SW 1271 (cell line): ENCODE data around the gene PIK3R5.
"Not testable (repeated sequence)": the region's sequence is repeated elsewhere in the genome, so short reads cannot be mapped to it uniquely, and the experiment has no call there.

Experiments used
- DNase-seq, 2 experiments: peaks; one replicate each; lab custom pipeline; 2025; lab: John Stamatoyannopoulos, UW

PIK3R5 gene

GRCh38 chr17:8856205-8856603 lies 109.3 kb downstream of the PIK3R5 start:
- not testable (repeated sequence) for DNase-seq

- DNase-seq = no peak
Observed at GRCh38 chr17:8855477-8856204, 109.9 kb downstream of the PIK3R5 start.

GRCh38 chr17:8851600-8851999 lies 113.9 kb downstream of the PIK3R5 start:
- no peak for DNase-seq

GRCh38 chr17:8849311-8850041 lies 116.0 kb downstream of the PIK3R5 start:
- no peak for DNase-seq

GRCh38 chr17:8847891-8848290 lies 117.6 kb downstream of the PIK3R5 start:
- no peak for DNase-seq

GRCh38 chr17:8846768-8847211 lies 118.7 kb downstream of the PIK3R5 start:
- DNase-seq = peak in 1 of 2 experiments; percentile 58

GRCh38 chr17:8844229-8845218 lies 121.0 kb downstream of the PIK3R5 start:
- DNase-seq = no peak

- DNase-seq = no peak
Observed at GRCh38 chr17:8843344-8843743, 122.2 kb downstream of the PIK3R5 start.

GRCh38 chr17:8841844-8842243 lies 123.7 kb downstream of the PIK3R5 start:
- no peak for DNase-seq

GRCh38 chr17:8839410-8839935 lies 126.0 kb downstream of the PIK3R5 start:
- no peak for DNase-seq

- DNase-seq = no peak
Observed at GRCh38 chr17:8838551-8839095, 126.9 kb downstream of the PIK3R5 start.

- DNase-seq = no peak
Observed at GRCh38 chr17:8837563-8838075, 127.9 kb downstream of the PIK3R5 start.

GRCh38 chr17:8836821-8837562 lies 128.5 kb downstream of the PIK3R5 start:
- no peak for DNase-seq

GRCh38 chr17:8835631-8836364 lies 129.7 kb downstream of the PIK3R5 start:
- no peak for DNase-seq

- no peak for DNase-seq
Observed at GRCh38 chr17:8835106-8835505, 130.4 kb downstream of the PIK3R5 start.

- no peak for DNase-seq
Observed at GRCh38 chr17:8832711-8833352, 132.7 kb downstream of the PIK3R5 start.

- no peak for DNase-seq
Observed at GRCh38 chr17:8831234-8831849, 134.2 kb downstream of the PIK3R5 start.

- no peak for DNase-seq
Observed at GRCh38 chr17:8830141-8830540, 135.4 kb downstream of the PIK3R5 start.
